Neuronal stem cell (in vitro differentiated cells): ENCODE measurements around the gene PTCH1.

ENCODE experiments used
- DNase-seq: peaks from one replicate; pipeline ENCODE4 v3.0.0-alpha.2; 2013; ENCODE audit warnings: low spot score
- H2AFZ ChIP-seq: one replicate; pipeline ENCODE4 v1.6.1; 2013; ENCODE audit warnings: mild to moderate bottlenecking, low read length, inconsistent platforms
- H2AK5ac ChIP-seq: 2 replicates; pipeline ENCODE4 v1.6.1; 2013; ENCODE audit warnings: low read depth, mild to moderate bottlenecking, inconsistent platforms, low read length, moderate library complexity, mixed read lengths
- H2BK120ac ChIP-seq: 2 replicates; pipeline ENCODE4 v1.6.1; 2013; ENCODE audit warnings: low read depth, mild to moderate bottlenecking, inconsistent platforms, low read length, moderate library complexity, mixed read lengths
- H2BK12ac ChIP-seq: one replicate; pipeline ENCODE4 v1.6.1; 2013; ENCODE audit warnings: low read length, inconsistent platforms
- H2BK15ac ChIP-seq: 2 replicates; pipeline ENCODE4 v1.6.1; 2013; ENCODE audit warnings: mild to moderate bottlenecking, low read length, inconsistent platforms, mixed read lengths
- H2BK5ac ChIP-seq: one replicate; pipeline ENCODE4 v1.6.1; 2013; ENCODE audit warnings: inconsistent platforms, mild to moderate bottlenecking, low read length, moderate library complexity
- H3K14ac ChIP-seq: one replicate; pipeline ENCODE4 v1.6.1; 2013; ENCODE audit warnings: low read length, inconsistent platforms
- H3K18ac ChIP-seq: 2 replicates; pipeline ENCODE4 v1.6.1; 2013; ENCODE audit warnings: low read length, inconsistent platforms
- H3K23ac ChIP-seq: 2 replicates; pipeline ENCODE4 v1.6.1; 2013; ENCODE audit warnings: low read depth, mild to moderate bottlenecking, mixed read lengths, low read length, inconsistent platforms; ENCODE audit not compliant: poor library complexity
- H3K27ac ChIP-seq: replicated peaks from 3 replicates; pipeline ENCODE4 v1.5.1; 2013; ENCODE audit warnings: low read length, inconsistent platforms
- H3K27me3 ChIP-seq, 3 experiments: 2 replicates each; pipeline ENCODE4 v1.6.1; 2013; ENCODE audit warnings: low read length in 3 of 3, mild to moderate bottlenecking in 2 of 3, inconsistent platforms in 1 of 3, low read depth in 1 of 3, mixed read lengths in 1 of 3, moderate library complexity in 1 of 3; ENCODE audit not compliant: control insufficient read depth in 3 of 3, insufficient read depth in 3 of 3
- H3K36me3 ChIP-seq, 2 donors: replicated peaks in 1 of 2; 2 replicates each; pipeline ENCODE4 v1.6.1; 2013; ENCODE audit warnings: low read length in 2 of 2; ENCODE audit not compliant: control insufficient read depth in 2 of 2, insufficient read depth in 2 of 2
- H3K4ac ChIP-seq: 2 replicates; pipeline ENCODE4 v1.6.1; 2013; ENCODE audit warnings: inconsistent platforms, mild to moderate bottlenecking, low read length, moderate library complexity
- H3K4me1 ChIP-seq, 2 donors: 1 replicate in 1 of 2; 2 replicates in 1 of 2; pipeline ENCODE4 v1.6.1; 2013; ENCODE audit warnings: low read length in 2 of 2, low read depth in 1 of 2; ENCODE audit not compliant: control insufficient read depth in 2 of 2, insufficient read depth in 1 of 2
- H3K4me2 ChIP-seq: one replicate; pipeline ENCODE4 v1.6.1; 2013; ENCODE audit warnings: mild to moderate bottlenecking, low read length, inconsistent platforms; ENCODE audit not compliant: insufficient read depth, poor library complexity, severe bottlenecking
- H3K4me3 ChIP-seq, 2 donors: 2 replicates each; pipeline ENCODE4 v1.5.1; 2013; ENCODE audit warnings: low read length in 2 of 2, mild to moderate bottlenecking in 2 of 2, inconsistent platforms in 1 of 2, moderate library complexity in 1 of 2
- H3K79me1 ChIP-seq: one replicate; pipeline ENCODE4 v1.6.1; 2013; ENCODE audit warnings: low read depth, mild to moderate bottlenecking, inconsistent platforms, low read length, moderate library complexity
- H3K9ac ChIP-seq: one replicate; pipeline ENCODE4 v1.6.1; 2013; ENCODE audit warnings: mild to moderate bottlenecking, low read depth, low read length, inconsistent platforms; ENCODE audit not compliant: poor library complexity
- H3K9me3 ChIP-seq, 2 donors: replicated peaks in 1 of 2; 2 replicates each; pipeline versions ENCODE3 to v1.6.1; 2013; ENCODE audit warnings: low read length in 2 of 2, mild to moderate bottlenecking in 2 of 2, inconsistent platforms in 1 of 2, low read depth in 1 of 2, mixed read lengths in 1 of 2, moderate library complexity in 1 of 2; ENCODE audit not compliant: control insufficient read depth in 2 of 2, insufficient read depth in 1 of 2
- H4K8ac ChIP-seq: one replicate; pipeline ENCODE4 v1.6.1; 2013; ENCODE audit warnings: low read depth, mild to moderate bottlenecking, inconsistent platforms, low read length, moderate library complexity
- H4K91ac ChIP-seq: one replicate; pipeline ENCODE4 v1.6.1; 2013; ENCODE audit warnings: low read length, low read depth, mild to moderate bottlenecking, inconsistent platforms; ENCODE audit not compliant: poor library complexity
- whole genome bisulfite sequencing, 2 donors: extraction: QIAGEN DNeasy Blood & Tissue Kit; methylation state at CpG; one replicate each; pipeline ENCODE4 v1.1.7; 2013; ENCODE audit warnings: missing lambda C conversion rate in 2 of 2, mixed read lengths in 1 of 2; ENCODE audit not compliant: insufficient read length in 2 of 2, insufficient replicate concordance in 1 of 2; ENCODE audit errors: extremely low coverage in 2 of 2; 5-methylcytosine and 5-hydroxymethylcytosine counted together

Gene PTCH1

DNA sequence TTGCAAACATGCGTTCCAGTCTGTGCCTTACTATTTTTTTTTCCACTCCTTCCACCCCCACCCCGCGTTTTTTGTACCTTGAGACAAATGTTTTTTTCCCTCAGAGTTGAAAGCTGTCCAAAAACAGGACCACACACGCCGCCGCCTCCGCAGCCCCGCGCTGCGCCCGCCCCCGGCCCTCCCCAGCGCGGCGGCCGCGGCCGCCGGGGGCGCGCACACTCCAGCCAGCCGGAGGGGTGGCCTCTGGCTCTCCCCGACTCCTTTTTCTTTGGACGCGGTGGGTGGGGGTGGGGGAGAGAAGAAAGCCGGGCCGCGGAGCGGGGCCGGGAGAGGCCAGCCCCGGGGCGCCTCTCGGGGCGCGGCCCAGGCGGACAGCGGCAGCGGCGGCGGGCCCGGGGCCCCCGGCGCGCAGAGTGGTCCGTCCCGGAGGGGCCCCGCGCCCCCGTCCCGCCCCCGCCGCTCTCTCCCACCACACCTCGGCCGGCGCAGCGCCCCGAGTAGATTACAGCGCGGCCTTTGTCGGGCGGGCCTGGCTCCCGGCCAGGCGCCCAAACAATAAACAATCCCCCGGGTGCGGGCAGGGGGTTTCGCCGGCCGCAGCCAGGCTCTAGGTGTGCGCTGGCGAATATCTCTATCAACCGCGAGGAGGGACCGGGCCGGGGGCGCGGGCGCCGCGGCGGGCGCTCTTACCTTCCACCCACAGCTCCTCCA is 10.9 kb downstream of the PTCH1 start:
- peak; percentile 79 for DNase-seq
- H3K4ac ChIP-seq = no peak overlapping the region

DNA sequence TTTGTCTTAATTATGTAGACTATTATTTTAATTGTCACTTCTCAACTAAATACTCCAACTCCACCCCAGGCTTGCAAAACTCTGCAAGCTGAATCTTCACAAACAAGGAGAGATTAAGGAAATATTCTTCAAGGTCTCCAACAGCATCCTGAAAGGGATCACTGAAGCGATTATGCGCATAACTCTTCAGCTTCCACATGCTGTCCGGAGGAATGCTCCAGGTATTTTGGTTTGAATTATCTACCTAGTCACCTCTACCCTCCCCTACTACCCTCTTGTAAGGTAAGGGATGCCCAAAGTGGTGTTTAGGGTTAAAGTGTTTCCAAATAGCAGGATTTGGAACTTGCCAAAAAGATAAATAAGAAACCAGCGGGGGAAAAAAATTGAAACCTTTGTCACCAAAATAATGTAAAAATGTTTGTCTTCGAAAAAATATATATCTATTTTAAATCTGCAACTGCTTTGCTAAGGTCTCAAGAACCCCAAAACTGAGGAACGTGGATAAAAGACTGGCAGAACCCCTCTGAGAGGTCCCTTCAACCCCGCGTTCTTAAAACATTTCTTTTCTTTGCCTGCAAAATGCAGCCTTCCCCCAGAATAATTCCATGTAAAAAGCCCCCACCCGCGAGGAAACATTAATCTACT is 11.6 kb downstream of the PTCH1 start:
- Histone ChIP-seq H3K9ac (no peak overlapping the region), H3K36me3 (peaks cover 3 to 72% of the 10 kb centered on the region in 2 donors), H2AK5ac (no peak overlapping the region), H3K4ac (no peak overlapping the region), H3K23ac (no peak overlapping the region), H2BK12ac (no peak overlapping the region), H3K27ac (no peak overlapping the region), H3K14ac (no peak overlapping the region), H2AFZ (no peak overlapping the region), H2BK15ac (no peak overlapping the region), H2BK120ac (no peak overlapping the region), H3K27me3 (no peaks in the 10 kb centered on the region), H3K79me1 (peaks cover 5% of the 10 kb centered on the region), H2BK5ac (no peak overlapping the region), H3K18ac (no peak overlapping the region), H3K4me1 (peaks cover 15 to 34% of the 10 kb centered on the region in 2 donors), H4K8ac (no peak overlapping the region), H4K91ac (no peak overlapping the region), H3K4me3 (peak overlapping the region; percentile 65 to 94), H3K9me3 (peaks cover 0 to 2% of the 10 kb centered on the region in 2 donors), H3K4me2 (peak overlapping the region; percentile 46)
- no CpG with 5 or more reads among the region's 10 CpGs for WGBS, 2 donors
- DNase-seq = no peak

More for the DNA sequence above, 10.9 kb downstream of the PTCH1 start:
- Histone ChIP-seq H3K4me3 (peak overlapping the region; percentile 94 to 95), H2BK12ac (no peak overlapping the region), H2AK5ac (no peak overlapping the region), H3K4me1 (peaks cover 15 to 27% of the 10 kb centered on the region in 2 donors), H3K27me3 (no peaks in the 10 kb centered on the region), H3K79me1 (peaks cover 5% of the 10 kb centered on the region), H2AFZ (no peak overlapping the region), H3K36me3 (peaks cover 3 to 65% of the 10 kb centered on the region in 2 donors), H2BK5ac (peak overlapping the region; percentile 98), H2BK120ac (no peak overlapping the region), H3K9me3 (peaks cover 0 to 2% of the 10 kb centered on the region in 2 donors), H3K14ac (peak overlapping the region; percentile 98), H3K18ac (peak overlapping the region; percentile 84), H3K4me2 (peak overlapping the region; percentile 85), H3K9ac (no peak overlapping the region), H4K8ac (no peak overlapping the region), H2BK15ac (peak overlapping the region; percentile 77), H4K91ac (no peak overlapping the region), H3K23ac (no peak overlapping the region), H3K27ac (peak overlapping the region; percentile 99)
- no CpG with 5 or more reads among the region's 81 CpGs for WGBS, 2 donors

DNA sequence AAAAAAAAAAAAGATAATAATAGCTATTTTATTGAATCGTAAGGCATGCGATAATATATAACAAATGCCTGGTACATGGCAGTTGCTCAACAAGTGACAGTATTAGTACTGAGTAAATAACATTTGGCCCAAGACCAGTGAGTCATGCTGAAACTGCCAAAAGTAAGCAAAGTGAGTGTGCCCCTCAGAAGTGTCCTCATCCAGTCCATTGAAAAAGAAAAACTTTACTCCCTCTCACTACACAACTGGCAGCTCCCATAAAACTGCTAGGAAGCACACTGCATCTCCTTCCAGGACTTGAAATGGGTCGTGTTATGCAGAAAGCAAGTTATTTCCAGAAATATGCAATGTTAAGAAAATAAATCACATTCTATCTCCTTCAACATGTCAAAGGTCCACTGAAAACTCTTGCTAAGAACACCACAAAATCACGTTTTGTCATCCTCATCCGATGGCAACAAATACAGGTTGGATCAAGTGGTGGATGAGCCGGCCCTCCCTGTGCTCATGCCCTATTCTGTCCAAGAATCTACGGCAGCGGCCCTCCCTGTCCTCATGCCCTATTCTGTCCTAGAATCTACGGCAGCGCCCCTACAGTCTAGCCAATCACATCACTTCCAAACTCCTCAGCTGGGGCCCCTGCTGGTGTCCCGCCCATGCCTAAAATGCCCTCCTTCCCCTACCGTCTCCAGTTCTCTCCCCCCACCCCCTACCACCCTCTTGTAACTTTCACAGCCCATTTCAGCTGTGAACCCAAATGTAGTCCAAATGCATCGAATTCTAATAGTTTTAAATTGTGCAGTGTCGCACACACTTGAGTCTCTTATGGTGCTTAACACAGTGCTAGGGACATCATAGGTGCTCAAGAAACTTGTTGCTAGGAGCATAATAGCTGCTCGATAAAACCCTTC is 12.5 kb downstream of the PTCH1 start:
- H3K4me1 ChIP-seq = peaks cover 18 to 39% of the 10 kb centered on the region in 2 donors
- DNase-seq = no peak
- no peak overlapping the region for H3K18ac ChIP-seq
- H3K23ac ChIP-seq = no peak overlapping the region
- H4K91ac ChIP-seq = no peak overlapping the region
- H4K8ac ChIP-seq = no peak overlapping the region
- H3K4me3 ChIP-seq = peak overlapping the region in 1 of 2 donors; percentile 94
- H3K79me1 ChIP-seq = peaks cover 5% of the 10 kb centered on the region
- no peak overlapping the region for H3K4ac ChIP-seq
- H3K36me3 ChIP-seq = peaks cover 3 to 81% of the 10 kb centered on the region in 2 donors
- H3K4me2 ChIP-seq = no peak overlapping the region
- H3K27ac ChIP-seq = no peak overlapping the region
- no peaks in the 10 kb centered on the region for H3K27me3 ChIP-seq
- H2AK5ac ChIP-seq = no peak overlapping the region
- no peak overlapping the region for H2BK15ac ChIP-seq
- H3K9me3 ChIP-seq = peaks cover 0 to 2% of the 10 kb centered on the region in 2 donors
- no peak overlapping the region for H2BK12ac ChIP-seq
- no peak overlapping the region for H2BK120ac ChIP-seq
- H2AFZ ChIP-seq = no peak overlapping the region
- no peak overlapping the region for H2BK5ac ChIP-seq
- no peak overlapping the region for H3K14ac ChIP-seq
- H3K9ac ChIP-seq = no peak overlapping the region
- no CpG with 5 or more reads among the region's 15 CpGs for WGBS, 2 donors
